Stomach (tissue), 4 donors: ENCODE results near the gene RFT1.

Source experiments
- EP300 ChIP-seq: sonication (generic); formaldehyde crosslinking; IDR thresholded peaks from one replicate; pipeline ENCODE4 v1.6.1; 2017; ENCODE audit warnings: antibody characterized with exemption
- POLR2A ChIP-seq, 4 donors: fragments of 450-650 bp; IDR thresholded peaks; one replicate each; pipeline ENCODE4 v1.6.1; 2016; ENCODE audit warnings: antibody characterized with exemption in 4 of 4, control low read depth in 2 of 4, mild to moderate bottlenecking in 1 of 4, moderate library complexity in 1 of 4
- POLR2AphosphoS5 ChIP-seq, 3 donors: sonication (generic); formaldehyde crosslinking; IDR thresholded peaks; one replicate each; pipeline ENCODE4 v1.6.1; 2016; ENCODE audit warnings: antibody characterized with exemption in 3 of 3
- TF ChIP-seq, protein P1 (sequence below), 7 experiments: fragments of 450-650 bp in 4 of 7; fragments of 200-600 bp in 3 of 7; sonication (generic) in 3 of 7; IDR thresholded peaks; one replicate each; pipeline ENCODE4 v1.5.1; 2016 to 2019; ENCODE audit warnings: antibody characterized with exemption in 7 of 7, control low read depth in 2 of 7, mild to moderate bottlenecking in 1 of 7

DNA sequence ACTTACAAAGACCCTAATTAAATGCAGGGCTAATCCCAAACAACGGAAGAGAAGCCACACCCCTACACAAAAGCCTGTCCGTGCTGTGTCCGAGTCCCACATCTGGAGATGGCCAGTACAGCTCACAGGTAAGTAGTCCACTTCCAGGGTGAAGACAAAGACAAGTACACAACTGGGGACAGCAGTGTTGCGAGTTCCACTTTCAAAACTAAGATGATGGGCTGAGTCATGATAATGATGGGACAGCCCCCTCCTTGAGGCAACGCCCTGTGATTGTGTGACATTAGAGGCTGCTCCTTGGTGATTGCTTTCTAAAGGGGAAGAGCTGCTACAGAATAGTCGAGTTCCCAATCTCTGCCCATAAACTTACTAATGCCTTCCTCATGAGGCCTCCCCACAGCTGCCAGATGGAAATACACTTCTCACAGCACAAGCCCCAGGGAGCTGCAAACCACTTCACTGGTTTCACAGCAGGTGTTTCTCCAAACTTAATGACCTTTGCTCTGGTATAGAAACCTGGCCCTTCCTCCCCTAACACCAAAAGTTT lies 27.6 kb downstream of the RFT1 start:
- TF ChIP-seq, protein P1, sequence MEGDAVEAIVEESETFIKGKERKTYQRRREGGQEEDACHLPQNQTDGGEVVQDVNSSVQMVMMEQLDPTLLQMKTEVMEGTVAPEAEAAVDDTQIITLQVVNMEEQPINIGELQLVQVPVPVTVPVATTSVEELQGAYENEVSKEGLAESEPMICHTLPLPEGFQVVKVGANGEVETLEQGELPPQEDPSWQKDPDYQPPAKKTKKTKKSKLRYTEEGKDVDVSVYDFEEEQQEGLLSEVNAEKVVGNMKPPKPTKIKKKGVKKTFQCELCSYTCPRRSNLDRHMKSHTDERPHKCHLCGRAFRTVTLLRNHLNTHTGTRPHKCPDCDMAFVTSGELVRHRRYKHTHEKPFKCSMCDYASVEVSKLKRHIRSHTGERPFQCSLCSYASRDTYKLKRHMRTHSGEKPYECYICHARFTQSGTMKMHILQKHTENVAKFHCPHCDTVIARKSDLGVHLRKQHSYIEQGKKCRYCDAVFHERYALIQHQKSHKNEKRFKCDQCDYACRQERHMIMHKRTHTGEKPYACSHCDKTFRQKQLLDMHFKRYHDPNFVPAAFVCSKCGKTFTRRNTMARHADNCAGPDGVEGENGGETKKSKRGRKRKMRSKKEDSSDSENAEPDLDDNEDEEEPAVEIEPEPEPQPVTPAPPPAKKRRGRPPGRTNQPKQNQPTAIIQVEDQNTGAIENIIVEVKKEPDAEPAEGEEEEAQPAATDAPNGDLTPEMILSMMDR (IDR thresholded peaks at IDR 0.05), result no peak
- TF ChIP-seq POLR2A (IDR thresholded peaks at IDR 0.05) (no peak), POLR2AphosphoS5 (IDR thresholded peaks at IDR 0.05) (no peak), EP300 (no peak)
